ENCODE measurements around the gene PYGO2.

- TF ChIP-seq ZNF70 (CRISPR knock-in tag; IDR thresholded peaks at IDR 0.05) = no peak
- TF ChIP-seq ZFP3 (CRISPR knock-in tag; IDR thresholded peaks at IDR 0.05) = no peak
- TF ChIP-seq BACH2 (CRISPR knock-in tag; IDR thresholded peaks at IDR 0.05; ENCODE audit: borderline replicate concordance) = no peak
- TF ChIP-seq PATZ1 (CRISPR knock-in tag; IDR thresholded peaks at IDR 0.05; ENCODE audit: borderline replicate concordance) = no peak
- no peak for TF ChIP-seq ARNTL (CRISPR knock-in tag; IDR thresholded peaks at IDR 0.05; ENCODE audit: borderline replicate concordance, low read depth)
- no peak for TF ChIP-seq GLIS3 (CRISPR knock-in tag; IDR thresholded peaks at IDR 0.05)
- TF ChIP-seq CSDC2 (CRISPR knock-in tag; IDR thresholded peaks at IDR 0.05) = no peak
- no peak for TF ChIP-seq ZNF8 (CRISPR knock-in tag; IDR thresholded peaks at IDR 0.05)
- TF ChIP-seq TSHZ2 (CRISPR knock-in tag; IDR thresholded peaks at IDR 0.05) = no peak
These were observed 47.7 kb upstream of the PYGO2 start for GRCh38 chr1:155009221-155009711.

All from SK-N-SH treated with all-trans-retinoic acid at 6 μM for 48 hours (cell line).